ENCODE data around the gene EFCAB9.
"Not testable (repeated sequence)": the region's sequence is repeated elsewhere in the genome, so short reads cannot be mapped to it uniquely, and the experiment has no call there.

The EFCAB9 gene

DNA sequence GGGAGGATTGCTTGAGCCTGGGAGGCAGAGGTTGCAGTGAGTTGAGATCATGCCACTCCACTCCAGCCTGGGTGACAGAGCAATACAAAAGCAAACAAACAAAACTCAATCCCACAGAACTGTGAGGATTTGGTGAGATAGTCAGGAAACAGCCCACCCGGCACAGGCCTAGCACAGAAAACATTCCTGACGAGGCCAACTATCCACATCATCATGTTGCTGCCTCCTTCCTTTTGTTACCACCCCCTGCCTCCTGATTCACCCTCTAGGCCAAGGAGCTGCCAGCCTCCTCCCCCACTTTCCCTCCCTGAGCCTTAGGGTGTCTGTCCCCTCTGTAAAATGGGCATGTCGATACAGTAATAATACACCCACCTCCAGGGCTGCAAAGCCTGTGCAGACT lies 44.9 kb upstream of the EFCAB9 start:
- peaks cover 31% of the 10 kb centered on the region for H3K36me3 ChIP-seq (replicated peaks; ENCODE audit: low read depth, low read length)
- H3K9me3 ChIP-seq (ENCODE audit: insufficient read depth, low read length) = no peaks in the 10 kb centered on the region

DNA sequence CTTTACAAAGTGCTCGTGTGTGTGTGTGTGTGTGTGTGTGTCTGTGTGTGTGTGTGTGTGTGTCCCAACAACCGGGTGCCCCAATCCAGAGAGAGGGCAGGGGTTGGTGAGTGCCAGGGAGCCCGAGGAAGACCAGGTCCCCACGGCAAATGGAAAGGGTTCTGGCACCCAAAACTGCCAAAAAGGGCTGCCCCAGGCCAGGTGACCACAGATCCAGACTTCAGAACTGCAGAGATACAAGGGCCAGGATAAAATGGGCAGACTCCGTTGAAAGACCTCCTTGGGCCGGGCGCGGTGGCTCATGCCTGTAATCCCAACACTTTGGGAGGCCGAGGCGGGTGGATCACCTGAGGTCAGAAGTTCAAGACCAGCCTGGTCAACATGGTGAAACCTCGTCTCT lies 44.5 kb upstream of the EFCAB9 start:
- peaks cover 35% of the 10 kb centered on the region for H3K4me1 ChIP-seq (ENCODE audit: low read length)
- H3K79me2 ChIP-seq (ENCODE audit: low read length) = peaks cover 37% of the 10 kb centered on the region

More for the DNA sequence above, 44.9 kb upstream of the EFCAB9 start:
- no peak overlapping the region for H3K4me2 ChIP-seq (ENCODE audit: low read length)
- no peak overlapping the region for H3K9ac ChIP-seq (ENCODE audit: low read length)
- H3K27ac ChIP-seq (ENCODE audit: low read length) = no peak overlapping the region
- H4K20me1 ChIP-seq (ENCODE audit: insufficient read depth, low read length) = peaks cover 15% of the 10 kb centered on the region
- H3K4me3 ChIP-seq (ENCODE audit: low read length) = no peak overlapping the region
- peaks cover 39% of the 10 kb centered on the region for H3K4me1 ChIP-seq (ENCODE audit: low read length)
- TF ChIP-seq, protein P1, sequence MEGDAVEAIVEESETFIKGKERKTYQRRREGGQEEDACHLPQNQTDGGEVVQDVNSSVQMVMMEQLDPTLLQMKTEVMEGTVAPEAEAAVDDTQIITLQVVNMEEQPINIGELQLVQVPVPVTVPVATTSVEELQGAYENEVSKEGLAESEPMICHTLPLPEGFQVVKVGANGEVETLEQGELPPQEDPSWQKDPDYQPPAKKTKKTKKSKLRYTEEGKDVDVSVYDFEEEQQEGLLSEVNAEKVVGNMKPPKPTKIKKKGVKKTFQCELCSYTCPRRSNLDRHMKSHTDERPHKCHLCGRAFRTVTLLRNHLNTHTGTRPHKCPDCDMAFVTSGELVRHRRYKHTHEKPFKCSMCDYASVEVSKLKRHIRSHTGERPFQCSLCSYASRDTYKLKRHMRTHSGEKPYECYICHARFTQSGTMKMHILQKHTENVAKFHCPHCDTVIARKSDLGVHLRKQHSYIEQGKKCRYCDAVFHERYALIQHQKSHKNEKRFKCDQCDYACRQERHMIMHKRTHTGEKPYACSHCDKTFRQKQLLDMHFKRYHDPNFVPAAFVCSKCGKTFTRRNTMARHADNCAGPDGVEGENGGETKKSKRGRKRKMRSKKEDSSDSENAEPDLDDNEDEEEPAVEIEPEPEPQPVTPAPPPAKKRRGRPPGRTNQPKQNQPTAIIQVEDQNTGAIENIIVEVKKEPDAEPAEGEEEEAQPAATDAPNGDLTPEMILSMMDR (IDR thresholded peaks at IDR 0.05; ENCODE audit: low read depth, low read length) = no peak
- no peak for TF ChIP-seq EZH2phosphoT487 (IDR thresholded peaks at IDR 0.05; ENCODE audit: low read depth)
- no peak overlapping the region for H2AFZ ChIP-seq (ENCODE audit: low read depth, low read length)
- peaks cover 37% of the 10 kb centered on the region for H3K79me2 ChIP-seq (ENCODE audit: low read length)
- no peaks in the 10 kb centered on the region for H3K27me3 ChIP-seq (ENCODE audit: low read depth, low read length)

DNA sequence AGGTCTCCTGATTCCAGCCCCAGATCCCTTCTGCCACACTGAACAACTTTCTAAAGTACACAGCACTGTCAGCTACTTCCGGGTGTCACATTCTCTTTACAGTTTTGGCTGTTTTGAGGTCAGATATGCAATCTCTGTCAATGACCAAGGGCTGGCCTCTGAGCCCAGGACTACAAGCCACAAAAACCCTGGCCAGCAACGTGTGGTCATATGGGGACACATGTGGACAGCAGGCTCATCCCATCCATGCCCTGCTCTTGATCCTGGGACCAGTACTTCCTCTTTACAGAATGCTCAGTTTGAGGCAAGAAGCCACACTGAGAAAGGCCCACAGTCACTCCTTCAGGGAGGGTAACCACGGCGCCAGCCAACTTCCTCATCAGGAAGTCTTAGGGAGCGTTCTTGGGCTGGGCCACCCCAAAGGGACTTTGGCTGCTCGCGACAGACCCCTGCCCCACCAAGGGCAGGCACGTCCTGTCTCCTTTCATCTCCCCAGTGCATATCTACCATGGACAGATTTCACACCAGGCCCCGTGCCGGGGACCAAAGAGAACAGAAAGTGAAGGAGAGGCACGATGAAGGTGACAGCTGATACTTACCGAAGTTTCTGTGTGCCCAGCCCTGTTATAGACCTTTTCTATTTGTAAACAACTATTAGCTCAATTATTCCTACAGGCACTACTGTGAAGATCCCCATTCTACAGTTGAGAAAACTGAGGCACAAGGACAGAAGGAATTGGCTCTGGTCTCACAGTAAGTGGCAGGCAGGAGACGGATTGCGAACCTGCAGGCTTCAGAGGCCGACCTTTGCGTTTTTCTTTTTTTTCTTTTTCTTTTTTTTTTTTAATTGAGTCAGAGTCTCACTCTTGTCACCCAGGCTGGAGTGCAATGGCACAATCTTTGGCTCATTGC lies 43.2 kb upstream of the EFCAB9 start:
- H3K27ac ChIP-seq (ENCODE audit: low read length) = peak overlapping the region; percentile 55
- TF ChIP-seq EZH2phosphoT487 (IDR thresholded peaks at IDR 0.05; ENCODE audit: low read depth) = no peak
- TF ChIP-seq, protein P1 (IDR thresholded peaks at IDR 0.05; ENCODE audit: low read depth, low read length) = no peak
- peaks cover 26% of the 10 kb centered on the region for H3K79me2 ChIP-seq (ENCODE audit: low read length)
- no peaks in the 10 kb centered on the region for H3K27me3 ChIP-seq (ENCODE audit: low read depth, low read length)
- no peaks in the 10 kb centered on the region for H3K9me3 ChIP-seq (ENCODE audit: insufficient read depth, low read length)
- no peak overlapping the region for H2AFZ ChIP-seq (ENCODE audit: low read depth, low read length)
- H3K36me3 ChIP-seq (replicated peaks; ENCODE audit: low read depth, low read length) = peaks cover 39% of the 10 kb centered on the region
- H3K4me2 ChIP-seq (ENCODE audit: low read length) = peak overlapping the region; percentile 52
- no peak overlapping the region for H3K4me3 ChIP-seq (ENCODE audit: low read length)
- peaks cover 31% of the 10 kb centered on the region for H3K4me1 ChIP-seq (ENCODE audit: low read length)
- no peak overlapping the region for H3K9ac ChIP-seq (ENCODE audit: low read length)
- peaks cover 19% of the 10 kb centered on the region for H4K20me1 ChIP-seq (ENCODE audit: insufficient read depth, low read length)

More for the DNA sequence above, 44.5 kb upstream of the EFCAB9 start:
- H3K27me3 ChIP-seq (ENCODE audit: low read depth, low read length); H3K4me2 ChIP-seq (ENCODE audit: low read length); H3K27ac ChIP-seq (ENCODE audit: low read length); H3K4me3 ChIP-seq (ENCODE audit: low read length); H3K9ac ChIP-seq (ENCODE audit: low read length); H2AFZ ChIP-seq (ENCODE audit: low read depth, low read length); H3K9me3 ChIP-seq (ENCODE audit: insufficient read depth, low read length): not testable (repeated sequence)
- Histone ChIP-seq H4K20me1 (ENCODE audit: insufficient read depth, low read length) (peaks cover 18% of the 10 kb centered on the region), H3K36me3 (replicated peaks; ENCODE audit: low read depth, low read length) (peaks cover 35% of the 10 kb centered on the region)

DNA sequence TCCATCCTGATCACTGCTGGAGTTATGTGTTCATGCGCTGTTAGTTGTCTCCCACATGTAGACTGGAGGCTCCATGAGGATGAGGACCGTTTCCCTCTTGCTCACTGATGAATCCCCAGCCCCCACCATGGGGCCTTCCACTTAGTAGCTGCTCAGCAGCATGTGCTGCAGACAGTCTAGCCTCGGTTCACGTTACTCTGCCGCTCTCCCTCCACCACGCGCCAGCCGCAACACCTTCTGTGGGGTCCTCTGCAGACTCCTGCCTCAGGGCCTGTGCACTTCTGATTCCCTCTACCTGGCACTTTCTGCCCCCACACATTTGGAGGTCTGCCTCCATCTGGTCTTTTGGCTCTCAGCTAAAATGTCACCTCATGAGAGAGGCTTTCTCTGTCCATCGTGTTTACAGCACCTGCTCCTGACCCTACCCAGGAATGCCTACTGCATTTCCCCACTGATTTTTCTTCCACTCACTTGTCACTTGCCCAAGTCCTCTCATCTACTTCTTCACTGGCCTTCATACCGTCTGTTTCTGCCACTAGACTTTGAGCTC lies 42.2 kb upstream of the EFCAB9 start:
- H3K4me3 ChIP-seq (ENCODE audit: low read length) = no peak overlapping the region
- no peaks in the 10 kb centered on the region for H3K27me3 ChIP-seq (ENCODE audit: low read depth, low read length)
- H3K9me3 ChIP-seq (ENCODE audit: insufficient read depth, low read length) = no peaks in the 10 kb centered on the region

DNA sequence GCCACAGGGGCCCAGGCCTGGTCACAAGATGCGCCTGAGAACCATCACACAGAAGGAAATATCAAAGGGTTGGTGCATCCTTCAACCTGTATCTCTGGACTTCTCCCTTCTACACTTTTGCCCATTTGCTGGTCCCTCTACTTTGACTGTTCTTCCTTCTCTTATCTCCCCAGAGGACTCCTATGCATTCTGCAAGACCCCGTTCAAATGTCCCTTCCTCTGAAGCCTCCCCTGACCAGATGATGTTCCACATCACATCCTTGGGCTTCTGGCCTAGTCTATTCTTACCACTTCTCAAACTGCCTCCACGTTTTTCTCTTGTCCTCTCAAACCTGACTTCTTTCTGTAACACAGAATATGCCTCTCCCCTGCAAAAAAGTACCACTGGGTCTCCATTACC lies 40.3 kb upstream of the EFCAB9 start:
- H3K27ac ChIP-seq (ENCODE audit: low read length) = no peak overlapping the region
- no peaks in the 10 kb centered on the region for H3K9me3 ChIP-seq (ENCODE audit: insufficient read depth, low read length)
- H3K9ac ChIP-seq (ENCODE audit: low read length) = no peak overlapping the region
- no peak overlapping the region for H3K4me3 ChIP-seq (ENCODE audit: low read length)
- H3K36me3 ChIP-seq (replicated peaks; ENCODE audit: low read depth, low read length) = peaks cover 49% of the 10 kb centered on the region
- no peak overlapping the region for H3K4me2 ChIP-seq (ENCODE audit: low read length)
- H3K4me1 ChIP-seq (ENCODE audit: low read length) = peaks cover 34% of the 10 kb centered on the region
- no peak overlapping the region for H2AFZ ChIP-seq (ENCODE audit: low read depth, low read length)
- peaks cover 18% of the 10 kb centered on the region for H3K79me2 ChIP-seq (ENCODE audit: low read length)
- no peak for TF ChIP-seq EZH2phosphoT487 (IDR thresholded peaks at IDR 0.05; ENCODE audit: low read depth)
- TF ChIP-seq, protein P1 (IDR thresholded peaks at IDR 0.05; ENCODE audit: low read depth, low read length) = no peak
- H4K20me1 ChIP-seq (ENCODE audit: insufficient read depth, low read length) = peaks cover 34% of the 10 kb centered on the region
- H3K27me3 ChIP-seq (ENCODE audit: low read depth, low read length) = no peaks in the 10 kb centered on the region

More for the DNA sequence above, 42.2 kb upstream of the EFCAB9 start:
- TF ChIP-seq EZH2phosphoT487 (IDR thresholded peaks at IDR 0.05; ENCODE audit: low read depth) = no peak
- peaks cover 17% of the 10 kb centered on the region for H3K79me2 ChIP-seq (ENCODE audit: low read length)
- no peak overlapping the region for H3K27ac ChIP-seq (ENCODE audit: low read length)
- H3K4me2 ChIP-seq (ENCODE audit: low read length) = no peak overlapping the region
- H3K36me3 ChIP-seq (replicated peaks; ENCODE audit: low read depth, low read length) = peaks cover 49% of the 10 kb centered on the region
- H3K4me1 ChIP-seq (ENCODE audit: low read length) = peaks cover 34% of the 10 kb centered on the region
- no peak overlapping the region for H2AFZ ChIP-seq (ENCODE audit: low read depth, low read length)
- no peak overlapping the region for H3K9ac ChIP-seq (ENCODE audit: low read length)
- peaks cover 24% of the 10 kb centered on the region for H4K20me1 ChIP-seq (ENCODE audit: insufficient read depth, low read length)

DNA sequence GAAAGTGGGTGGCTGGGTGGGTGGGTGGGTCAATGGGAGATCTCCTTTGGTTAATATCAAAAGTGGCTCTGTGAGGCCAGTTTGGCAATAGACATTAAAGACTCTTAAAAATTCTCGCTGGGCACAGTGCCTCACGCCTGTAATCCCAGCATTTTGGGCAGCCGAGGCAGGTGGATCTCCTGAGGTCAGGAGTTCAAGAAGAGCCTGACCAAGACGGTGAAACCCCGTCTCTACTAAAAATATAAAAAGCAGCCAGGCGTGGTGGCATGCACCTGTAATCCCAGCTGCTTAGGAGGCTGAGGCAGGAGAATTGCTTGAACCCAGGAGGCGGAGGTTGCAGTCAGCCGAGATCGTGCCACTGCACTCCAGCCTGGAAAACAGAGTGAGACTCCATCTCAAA lies 38.9 kb upstream of the EFCAB9 start:
- not testable (repeated sequence) for H3K9ac ChIP-seq (ENCODE audit: low read length); H2AFZ ChIP-seq (ENCODE audit: low read depth, low read length); H3K4me2 ChIP-seq (ENCODE audit: low read length); H3K27me3 ChIP-seq (ENCODE audit: low read depth, low read length); H3K27ac ChIP-seq (ENCODE audit: low read length); H3K4me3 ChIP-seq (ENCODE audit: low read length); H3K9me3 ChIP-seq (ENCODE audit: insufficient read depth, low read length)
- Histone ChIP-seq H3K79me2 (ENCODE audit: low read length) (peaks cover 21% of the 10 kb centered on the region), H3K36me3 (replicated peaks; ENCODE audit: low read depth, low read length) (peaks cover 52% of the 10 kb centered on the region), H4K20me1 (ENCODE audit: insufficient read depth, low read length) (peaks cover 41% of the 10 kb centered on the region), H3K4me1 (ENCODE audit: low read length) (peaks cover 34% of the 10 kb centered on the region)

All from OCI-LY3 (cell line).